AG04449 (cell line): Measurements from ENCODE around the gene LACTB.

ENCODE experiments used
- CTCF ChIA-PET: fragments of 350-600 bp; formaldehyde crosslinking; extraction: SDS; loops from one replicate; lab custom pipeline; 2021; ENCODE audit warnings: antibody characterized with exemption; lab: Yijun Ruan, JAX
- POLR2A ChIA-PET: fragments of 400-600, 350-600 bp; formaldehyde crosslinking; extraction: SDS; loops from one replicate; lab custom pipeline; 2020; ENCODE audit warnings: antibody characterized with exemption, inconsistent platforms; lab: Yijun Ruan, JAX
- DNase-seq: peaks from one replicate; pipeline ENCODE4 v3.0.0-alpha.2; 2010; ENCODE audit warnings: low read depth, low spot score
- H3K4me3 ChIP-seq: 2 replicates; pipeline ENCODE4 v1.5.1; 2011; ENCODE audit warnings: low read depth, mild to moderate bottlenecking, control low read depth, low read length
- TF ChIP-seq, protein P1 (sequence below): IDR thresholded peaks from one replicate; pipeline ENCODE4 v1.5.1; 2011; ENCODE audit warnings: mild to moderate bottlenecking, moderate library complexity, low read length, control low read depth, inconsistent platforms; ENCODE audit not compliant: insufficient read depth; ENCODE audit errors: missing control alignments

Gene LACTB

GRCh38 chr15:63188247-63188925 is 66.7 kb downstream of the LACTB start:
- DNase-seq = no peak
- POLR2A ChIA-PET = interaction anchor here (1.0 kb wide), 1 partner anchor 31 kb away, joined by 4 read pairs; the partner anchor contains the start of gene RPS27L
- CTCF ChIA-PET = no interaction called here
- TF ChIP-seq, protein P1, sequence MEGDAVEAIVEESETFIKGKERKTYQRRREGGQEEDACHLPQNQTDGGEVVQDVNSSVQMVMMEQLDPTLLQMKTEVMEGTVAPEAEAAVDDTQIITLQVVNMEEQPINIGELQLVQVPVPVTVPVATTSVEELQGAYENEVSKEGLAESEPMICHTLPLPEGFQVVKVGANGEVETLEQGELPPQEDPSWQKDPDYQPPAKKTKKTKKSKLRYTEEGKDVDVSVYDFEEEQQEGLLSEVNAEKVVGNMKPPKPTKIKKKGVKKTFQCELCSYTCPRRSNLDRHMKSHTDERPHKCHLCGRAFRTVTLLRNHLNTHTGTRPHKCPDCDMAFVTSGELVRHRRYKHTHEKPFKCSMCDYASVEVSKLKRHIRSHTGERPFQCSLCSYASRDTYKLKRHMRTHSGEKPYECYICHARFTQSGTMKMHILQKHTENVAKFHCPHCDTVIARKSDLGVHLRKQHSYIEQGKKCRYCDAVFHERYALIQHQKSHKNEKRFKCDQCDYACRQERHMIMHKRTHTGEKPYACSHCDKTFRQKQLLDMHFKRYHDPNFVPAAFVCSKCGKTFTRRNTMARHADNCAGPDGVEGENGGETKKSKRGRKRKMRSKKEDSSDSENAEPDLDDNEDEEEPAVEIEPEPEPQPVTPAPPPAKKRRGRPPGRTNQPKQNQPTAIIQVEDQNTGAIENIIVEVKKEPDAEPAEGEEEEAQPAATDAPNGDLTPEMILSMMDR = no peak
- H3K4me3 ChIP-seq = peak overlapping the region; percentile 60

GRCh38 chr15:63188926-63189871 is 67.5 kb downstream of the LACTB start, which contains the start of gene RAB8B:
Gene RAB8B, plus strand, starts transcription at chr15:63189606. Its CDS starts 19 bp downstream, at chr15:63189625.
- TF ChIP-seq, protein P1 = no peak
- ChIA-PET POLR2A (interaction anchor here (0.5 to 1.0 kb wide), 3 partner anchors 32 to 408 kb away, joined by 3 to 4 read pairs (median 3); partner anchors contain the start of genes FBXL22 and RPS27L), CTCF (no interaction called here)
- DNase-seq = peak; percentile 58
- H3K4me3 ChIP-seq = peak within 1 kb of the TSS; percentile 88

DNA sequence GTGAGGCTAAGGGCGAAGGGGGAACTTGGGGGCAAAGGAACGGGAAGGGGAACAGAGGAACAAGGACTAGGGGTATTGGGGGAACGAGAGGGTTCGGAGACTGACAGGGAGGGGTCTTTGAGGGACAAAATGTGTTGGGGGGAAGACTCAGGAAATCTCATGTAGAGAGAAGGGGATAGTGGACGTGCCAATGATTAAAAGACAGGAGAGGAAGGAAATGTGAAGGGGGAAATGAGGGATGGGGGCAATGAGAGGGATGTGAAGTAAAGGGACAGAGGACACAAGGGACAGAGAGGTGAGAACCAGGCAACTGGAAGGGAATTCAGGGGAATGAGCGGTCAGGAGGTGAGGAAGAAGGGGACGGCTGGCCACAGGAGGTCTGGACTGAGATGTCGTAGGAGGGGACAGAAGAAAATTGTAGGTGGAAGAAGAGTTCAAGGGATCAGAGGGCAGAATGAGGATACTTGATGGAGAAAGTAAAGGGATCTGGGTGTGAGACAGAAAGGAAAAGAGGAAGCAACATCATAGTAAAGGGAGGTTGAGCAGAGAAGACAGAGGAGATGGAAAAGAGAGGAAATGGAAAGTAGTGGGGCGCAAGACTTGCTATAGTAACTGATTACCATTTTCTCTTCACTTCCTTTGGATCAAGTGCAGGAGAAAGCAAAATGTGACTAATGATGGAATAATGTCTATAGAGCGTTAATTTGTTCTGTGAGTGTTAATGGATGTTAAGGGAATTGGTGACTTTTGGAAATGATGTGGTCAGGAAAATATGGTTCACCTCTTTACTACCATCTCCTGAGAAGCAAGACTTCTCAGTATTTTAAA is 68.5 kb downstream of the LACTB start:
- DNase-seq = no peak
- peak overlapping the region; percentile 88 for H3K4me3 ChIP-seq
- ChIA-PET POLR2A (interaction anchor here (0.5 kb wide), 1 partner anchor 407 kb away, joined by 3 read pairs; the partner anchor contains the start of gene FBXL22), CTCF (interaction anchor here (1.0 kb wide), 1 partner anchor 43 kb away, joined by 3 read pairs; no protein-coding TSS in a partner anchor)
- TF ChIP-seq, protein P1 = no peak

GRCh38 chr15:63190769-63191649 is 69.3 kb downstream of the LACTB start:
- TF ChIP-seq, protein P1 = no peak
- POLR2A ChIA-PET = no interaction called here
- CTCF ChIA-PET = interaction anchor here (0.8 to 1.4 kb wide), 3 partner anchors 17 to 212 kb away, joined by 3 read pairs; no protein-coding TSS in a partner anchor
- DNase-seq = no peak
- peak overlapping the region; percentile 88 for H3K4me3 ChIP-seq
